GM12878 (cell line): ENCODE data around the gene HSD17B12. TPM values are rescaled to one million over a fixed set of nuclear protein-coding genes. Genes with fewer than 3 reads are reported as not detected.
A peak's percentile ranks its signal among the peaks of the same experiment; 100 is the strongest.

Experiments
- ATAC-seq: fragments of 200-7000 bp; cut with Tn5 transposase; 3 replicates; pipeline ENCODE4 v1.9.1; 2020; ENCODE audit warnings: mild to moderate bottlenecking, moderate library complexity
- BruUV-seq: library from RNA; stranded (reverse); fragments of 400-500 nt; replicated peaks from 2 replicates; lab custom pipeline; 2021; lab: Mats Ljungman, UMichigan
- CTCF ChIA-PET: fragments of 300-600 bp; sonication (Branson Sonifier 250); formaldehyde crosslinking; extraction: SDS; loops from one replicate; lab custom pipeline; 2021; ENCODE audit warnings: inconsistent platforms; lab: Yijun Ruan, JAX
- POLR2A ChIA-PET: fragments of 350-600 bp; formaldehyde crosslinking; extraction: SDS; loops from one replicate; lab custom pipeline; 2021; ENCODE audit warnings: inconsistent platforms; lab: Charles Lee
- RAD21 ChIA-PET: fragments of 300-600 bp; sonication (Branson Sonifier 250); formaldehyde crosslinking; loops from one replicate; lab custom pipeline; 2023; ENCODE audit warnings: antibody characterized with exemption; ENCODE audit not compliant: unreplicated experiment; lab: Charles Lee
- SMC1A ChIA-PET: fragments of 300-600 bp; sonication (Branson Sonifier 250); formaldehyde crosslinking; loops from one replicate; lab custom pipeline; 2023; ENCODE audit not compliant: unreplicated experiment, uncharacterized antibody; lab: Charles Lee
- DNase-seq: peaks from one replicate; pipeline ENCODE4 v3.0.0-alpha.2; 2011; ENCODE audit warnings: low read depth, low spot score
- FAIRE-seq: peaks from 3 replicates; lab custom pipeline; 2011; peaks lifted over from hg19 to GRCh38; lab: Jason Lieb, UNC
- H2AFZ ChIP-seq: 2 replicates; pipeline ENCODE4 v1.6.0; 2011; ENCODE audit warnings: low read depth, low read length, control low read depth; ENCODE audit not compliant: control insufficient read depth
- H3K27ac ChIP-seq: 2 replicates; pipeline ENCODE4 v1.5.1; 2011; ENCODE audit warnings: control low read depth; ENCODE audit not compliant: control insufficient read depth, insufficient read depth
- H3K27me3 ChIP-seq, 2 experiments: replicated peaks in 1 of 2; 2 replicates each; pipeline versions ENCODE4 v1.6.0 to v1.6.1; 2011; ENCODE audit warnings: low read length in 1 of 2; ENCODE audit not compliant: control insufficient read depth in 2 of 2, insufficient read depth in 2 of 2
- H3K36me3 ChIP-seq, 2 experiments: 2 replicates each; pipeline ENCODE4 v1.5.1; 2011; ENCODE audit warnings: low read length in 1 of 2; ENCODE audit not compliant: control insufficient read depth in 2 of 2, insufficient read depth in 2 of 2
- H3K4me1 ChIP-seq: 2 replicates; pipeline ENCODE4 v1.6.1; 2011; ENCODE audit warnings: mild to moderate bottlenecking, low read length, moderate library complexity, mixed read lengths; ENCODE audit not compliant: control insufficient read depth, insufficient read depth
- H3K4me2 ChIP-seq: 2 replicates; pipeline ENCODE4 v1.6.0; 2011; ENCODE audit warnings: control low read depth; ENCODE audit not compliant: control insufficient read depth, insufficient read depth
- H3K4me3 ChIP-seq: fragments of 200-600 bp; sonication (generic); 2 replicates; pipeline ENCODE4 v1.5.1; 2016
- H3K79me2 ChIP-seq: 2 replicates; pipeline ENCODE4 v1.6.0; 2011; ENCODE audit warnings: low read length; ENCODE audit not compliant: control insufficient read depth, insufficient read depth
- H3K9ac ChIP-seq: 2 replicates; pipeline ENCODE4 v1.8.0; 2011; ENCODE audit warnings: low read length, control low read depth, mixed read lengths; ENCODE audit not compliant: control insufficient read depth, insufficient read depth
- H3K9me3 ChIP-seq: replicated peaks from 3 replicates; pipeline ENCODE4 v1.5.1; 2011; ENCODE audit warnings: mild to moderate bottlenecking, low read length; ENCODE audit not compliant: control insufficient read depth, insufficient read depth
- H4K20me1 ChIP-seq: 2 replicates; pipeline ENCODE4 v1.6.0; 2011; ENCODE audit not compliant: control insufficient read depth, insufficient read depth
- CBFB ChIP-seq: IDR thresholded peaks from 2 replicates; pipeline ENCODE4 v1.6.1; 2016; ENCODE audit warnings: antibody characterized with exemption, low read depth
- ZNF384 ChIP-seq: IDR thresholded peaks from 2 replicates; pipeline ENCODE4 v1.6.1; 2012; ENCODE audit warnings: low read depth, mild to moderate bottlenecking, low read length, improper control_type of control experiment, borderline replicate concordance
- WGBS: methylation state at CpG from one replicate; pipeline ENCODE4 v1.1.6; 2016; ENCODE audit warnings: low lambda C conversion rate; ENCODE audit not compliant: insufficient replicate concordance, insufficient coverage; ENCODE audit errors: missing lambda C conversion rate; 5-methylcytosine and 5-hydroxymethylcytosine counted together
- in situ Hi-C: fragments of 300-500 bp; cut with MboI; formaldehyde crosslinking; loops from 9 replicates; pipeline ENCODE4 v1.14.3; 2018; ENCODE audit warnings: mixed read lengths
- intact Hi-C: fragments of 100-400 bp; cut with micrococcal nuclease; formaldehyde crosslinking; loops from one replicate; pipeline ENCODE4 v1.14.2; 2022; ENCODE audit not compliant: unreplicated experiment
- polyA plus RNA-seq, 11 experiments: library from polyadenylated mRNA; depleted of rRNA in 4 of 11; unstranded in 6 of 11; stranded (reverse) in 5 of 11; fragments of >200 nt; fragmentation: Nextera tagmentation in 4 of 11; fragmentation: Illumina TruSeq in 1 of 11; extraction: Ambion mirVana in 4 of 11; extraction: Trizol in 1 of 11; gene quantifications; 1 replicate in 1 of 11; 2 replicates in 10 of 11; pipeline versions ENCODE4 v1.2.1 to v1.2.3, GENCODE V29; 2011 to 2016; ENCODE audit warnings: inconsistent platforms in 2 of 11, missing spikeins in 2 of 11, low read depth in 1 of 11
- total RNA-seq, 4 experiments: library from RNA; depleted of rRNA in 3 of 4; stranded (reverse); fragments of >200 nt in 3 of 4; fragmentation: Illumina TruSeq in 1 of 4; extraction: Trizol in 1 of 4; gene quantifications; 2 replicates each; pipeline versions ENCODE4 v1.2.1 to v1.2.3, GENCODE V29; 2013 to 2021
- TF ChIP-seq, protein P1 (sequence below), 3 experiments: IDR thresholded peaks in 2 of 3; conservative IDR thresholded peaks in 1 of 3; 2 replicates each; pipeline ENCODE4 v1.5.1; 2011; ENCODE audit warnings: low read depth in 3 of 3, low read length in 3 of 3, mild to moderate bottlenecking in 3 of 3, control low read depth in 2 of 3, moderate library complexity in 2 of 3, inconsistent platforms in 1 of 3, mixed read lengths in 1 of 3; ENCODE audit not compliant: control insufficient read depth in 2 of 3, insufficient read depth in 1 of 3; ENCODE audit errors: extremely low read depth in 1 of 3

Gene HSD17B12
- total and polyA plus RNA-seq, 10 of the 15 experiments (the other 5 are each of a cell fraction or from before 2014, with no cell fraction given), result 23.6 to 88.0 (median 64.7) TPM

- ChIA-PET SMC1A (interaction anchor here (0.6 to 2.2 kb wide), 9 partner anchors 8 to 166 kb away, joined by 3 to 8 read pairs (median 3); no protein-coding TSS in a partner anchor), POLR2A (interaction anchor here (0.9 kb wide), 2 partner anchors 9 to 14 kb away, joined by 3 read pairs; no protein-coding TSS in a partner anchor), CTCF (interaction anchor here (0.7 to 1.7 kb wide), 7 partner anchors 8 to 118 kb away, joined by 3 to 9 read pairs (median 4); no protein-coding TSS in a partner anchor), RAD21 (no interaction called here)
- peak; percentile 29 for ATAC-seq
- BruUV-seq, result no TSS peak
- H3K4me1 ChIP-seq, result peaks cover 9% of the 10 kb centered on the region
- no peaks in the 10 kb centered on the region for H3K27me3 ChIP-seq
- H3K36me3 ChIP-seq, result no peaks in the 10 kb centered on the region; a peak in 1 of 4 replicates
- H3K4me2 ChIP-seq, result no peak overlapping the region; the same call in 1 of the 2 replicates
- intact Hi-C loops (loop anchor here (10.0 kb wide), 1 partner anchor 879 kb away; the partner anchor contains the start of gene CD82), in situ Hi-C loops (loop anchor here (10.0 kb wide), 1 partner anchor 321 kb away; no protein-coding TSS in a partner anchor)
- 68% methylated on average over 4 of the region's 4 CpGs for WGBS
- FAIRE-seq, result no peak
- peaks cover 69% of the 10 kb centered on the region for H3K79me2 ChIP-seq
- no peak overlapping the region for H3K4me3 ChIP-seq
- no peak for DNase-seq
- H3K9me3 ChIP-seq, result no peaks in the 10 kb centered on the region
- TF ChIP-seq CBFB, result no peak
- TF ChIP-seq, protein P1, sequence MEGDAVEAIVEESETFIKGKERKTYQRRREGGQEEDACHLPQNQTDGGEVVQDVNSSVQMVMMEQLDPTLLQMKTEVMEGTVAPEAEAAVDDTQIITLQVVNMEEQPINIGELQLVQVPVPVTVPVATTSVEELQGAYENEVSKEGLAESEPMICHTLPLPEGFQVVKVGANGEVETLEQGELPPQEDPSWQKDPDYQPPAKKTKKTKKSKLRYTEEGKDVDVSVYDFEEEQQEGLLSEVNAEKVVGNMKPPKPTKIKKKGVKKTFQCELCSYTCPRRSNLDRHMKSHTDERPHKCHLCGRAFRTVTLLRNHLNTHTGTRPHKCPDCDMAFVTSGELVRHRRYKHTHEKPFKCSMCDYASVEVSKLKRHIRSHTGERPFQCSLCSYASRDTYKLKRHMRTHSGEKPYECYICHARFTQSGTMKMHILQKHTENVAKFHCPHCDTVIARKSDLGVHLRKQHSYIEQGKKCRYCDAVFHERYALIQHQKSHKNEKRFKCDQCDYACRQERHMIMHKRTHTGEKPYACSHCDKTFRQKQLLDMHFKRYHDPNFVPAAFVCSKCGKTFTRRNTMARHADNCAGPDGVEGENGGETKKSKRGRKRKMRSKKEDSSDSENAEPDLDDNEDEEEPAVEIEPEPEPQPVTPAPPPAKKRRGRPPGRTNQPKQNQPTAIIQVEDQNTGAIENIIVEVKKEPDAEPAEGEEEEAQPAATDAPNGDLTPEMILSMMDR (IDR thresholded peaks at IDR 0.05 in 2 of 3, conservative IDR thresholded peaks at IDR 0.05 in 1 of 3; ENCODE audit: control insufficient read depth in 2 of 3, extremely low read depth in 1 of 3, insufficient read depth in 1 of 3, low read depth in 3 of 3, low read length in 3 of 3), result peak in 2 of 3 experiments; percentile 17 to 38; a peak in 3 of 6 replicates
- TF ChIP-seq ZNF384, result no peak
- TF ChIP-seq, all 136 proteins: peak for 1
- H2AFZ ChIP-seq, result no peak overlapping the region
- H3K27ac ChIP-seq, result no peak overlapping the region
- no peak overlapping the region for H3K9ac ChIP-seq
- no peaks in the 10 kb centered on the region for H4K20me1 ChIP-seq
Observed at GRCh38 chr11:43685440-43685839, 4.9 kb downstream of the HSD17B12 start.
